Tongue (tissue), 2 donors: ENCODE data around the gene SETD1B. TPM values are rescaled to one million over a fixed set of nuclear protein-coding genes. Genes with fewer than 3 reads are reported as not detected.
"Not testable (repeated sequence)": the region's sequence is repeated elsewhere in the genome, so short reads cannot be mapped to it uniquely, and the experiment has no call there.

Source experiments
- DNase-seq: peaks from one replicate; pipeline ENCODE4 v3.0.0-alpha.2; 2015
- total RNA-seq: library from RNA; depleted of rRNA; stranded (reverse); fragments of >200 nt; gene quantifications from one replicate; pipeline ENCODE4 v1.2.3, GENCODE V29; 2014

The SETD1B gene
- 5.5 TPM for total RNA-seq

GRCh38 chr12:121803861-121804416 is at the start of gene SETD1B:
SETD1B (plus strand) TSS chr12:121804009; CDS start chr12:121804738, 729 bp downstream.
- peak; percentile 67 for DNase-seq

GRCh38 chr12:121754836-121755235 is 49.0 kb upstream of the SETD1B start:
- DNase-seq: no peak

- no peak for DNase-seq
Observed at GRCh38 chr12:121755591-121755990, 48.2 kb upstream of the SETD1B start.

GRCh38 chr12:121758536-121758935 is 45.3 kb upstream of the SETD1B start:
- DNase-seq: not testable (repeated sequence)

GRCh38 chr12:121762269-121762668 is 41.5 kb upstream of the SETD1B start:
- DNase-seq: peak; percentile 51

- DNase-seq: no peak
Observed at GRCh38 chr12:121764808-121765207, 39.0 kb upstream of the SETD1B start.

GRCh38 chr12:121765573-121765972 is 38.2 kb upstream of the SETD1B start:
- peak; percentile 83 for DNase-seq

GRCh38 chr12:121766290-121767039 is 37.3 kb upstream of the SETD1B start:
- DNase-seq: no peak

GRCh38 chr12:121767525-121768016 is 36.2 kb upstream of the SETD1B start:
- DNase-seq: peak; percentile 85

- DNase-seq: no peak
Observed at GRCh38 chr12:121769297-121769830, 34.4 kb upstream of the SETD1B start.

GRCh38 chr12:121769831-121770301 is 33.9 kb upstream of the SETD1B start:
- no peak for DNase-seq

GRCh38 chr12:121770388-121770787 is 33.4 kb upstream of the SETD1B start:
- no peak for DNase-seq

GRCh38 chr12:121770813-121771625 is 32.8 kb upstream of the SETD1B start:
- DNase-seq: no peak

GRCh38 chr12:121773011-121773777 is 30.6 kb upstream of the SETD1B start:
- DNase-seq: peak; percentile 81

- no peak for DNase-seq
Observed at GRCh38 chr12:121774968-121775474, 28.8 kb upstream of the SETD1B start.

GRCh38 chr12:121775501-121775900 is 28.3 kb upstream of the SETD1B start:
- DNase-seq: no peak

- DNase-seq: peak; percentile 77
Observed at GRCh38 chr12:121776190-121777098, 27.4 kb upstream of the SETD1B start.

- DNase-seq: no peak
Observed at GRCh38 chr12:121778567-121779421, 25.0 kb upstream of the SETD1B start.

- no peak for DNase-seq
Observed at GRCh38 chr12:121779422-121779895, 24.4 kb upstream of the SETD1B start.
